Duodenal mucosa (tissue), 2 donors: Measurements from ENCODE around the gene TXNDC11.

Experiments used
- H3K27ac ChIP-seq: one replicate; pipeline ENCODE4 v1.7.0; 2013; ENCODE audit warnings: low read depth, low read length
- H3K27me3 ChIP-seq, 2 donors: one replicate each; pipeline ENCODE4 v1.7.0; 2013; ENCODE audit warnings: low read length in 2 of 2, control low read depth in 1 of 2; ENCODE audit not compliant: insufficient read depth in 2 of 2, control insufficient read depth in 1 of 2
- H3K36me3 ChIP-seq, 2 donors: one replicate each; pipeline ENCODE4 v1.7.0; 2013; ENCODE audit warnings: low read length in 2 of 2, control low read depth in 1 of 2; ENCODE audit not compliant: insufficient read depth in 2 of 2, control insufficient read depth in 1 of 2
- H3K4me1 ChIP-seq, 2 donors: one replicate each; pipeline ENCODE4 v1.7.0; 2013; ENCODE audit warnings: low read length in 2 of 2, control low read depth in 1 of 2; ENCODE audit not compliant: insufficient read depth in 2 of 2, control insufficient read depth in 1 of 2
- H3K4me3 ChIP-seq, 2 donors: one replicate each; pipeline ENCODE4 v1.7.0; 2013; ENCODE audit warnings: low read length in 2 of 2, low read depth in 1 of 2
- H3K9ac ChIP-seq, 2 donors: one replicate each; pipeline ENCODE4 v1.7.0; 2013; ENCODE audit warnings: low read length in 2 of 2, low read depth in 1 of 2
- H3K9me3 ChIP-seq, 2 donors: one replicate each; pipeline ENCODE4 v1.7.0; 2013; ENCODE audit warnings: low read length in 2 of 2, control low read depth in 1 of 2; ENCODE audit not compliant: control insufficient read depth in 1 of 2

Gene TXNDC11

GRCh38 chr16:11692171-11692570 lies 50.5 kb downstream of the TXNDC11 start:
- no peak overlapping the region for H3K4me3 ChIP-seq
- no peaks in the 10 kb centered on the region for H3K27me3 ChIP-seq
- no peak overlapping the region for H3K9ac ChIP-seq
- H3K9me3 ChIP-seq, result no peaks in the 10 kb centered on the region
- H3K4me1 ChIP-seq, result peaks cover 7 to 19% of the 10 kb centered on the region in 2 donors
- no peak overlapping the region for H3K27ac ChIP-seq
- peaks cover 49 to 91% of the 10 kb centered on the region in 2 donors for H3K36me3 ChIP-seq

DNA sequence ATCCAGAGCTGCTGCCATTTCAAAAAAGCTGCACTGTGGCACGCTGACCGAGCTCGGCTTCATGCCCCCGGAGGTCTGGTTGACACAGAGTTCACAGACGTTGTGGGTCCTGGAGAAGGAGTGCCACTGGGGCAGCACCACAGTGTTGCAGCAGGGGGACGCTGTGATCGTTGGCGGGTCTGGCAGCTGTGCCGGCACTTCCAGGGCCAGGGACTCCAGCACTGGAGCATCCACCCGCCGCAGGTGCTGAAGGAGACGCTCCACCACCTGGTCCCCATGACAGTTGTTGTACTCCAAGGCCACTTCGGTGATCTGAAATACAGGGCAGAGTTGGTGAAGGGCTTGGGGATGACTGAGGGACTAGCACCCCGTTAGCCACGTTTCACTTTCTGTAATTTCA lies 50.9 kb downstream of the TXNDC11 start:
- Histone ChIP-seq H3K36me3 (peaks cover 46 to 91% of the 10 kb centered on the region in 2 donors), H3K27ac (no peak overlapping the region), H3K9ac (no peak overlapping the region), H3K9me3 (no peaks in the 10 kb centered on the region), H3K4me1 (peaks cover 7 to 19% of the 10 kb centered on the region in 2 donors), H3K27me3 (no peaks in the 10 kb centered on the region), H3K4me3 (no peak overlapping the region)

GRCh38 chr16:11691235-11691634 lies 51.4 kb downstream of the TXNDC11 start:
- H3K9ac ChIP-seq, result no peak overlapping the region
- no peaks in the 10 kb centered on the region for H3K9me3 ChIP-seq
- H3K36me3 ChIP-seq, result peaks cover 40 to 91% of the 10 kb centered on the region in 2 donors
- H3K27ac ChIP-seq, result no peak overlapping the region
- no peak overlapping the region for H3K4me3 ChIP-seq
- peaks cover 7 to 19% of the 10 kb centered on the region in 2 donors for H3K4me1 ChIP-seq
- no peaks in the 10 kb centered on the region for H3K27me3 ChIP-seq

DNA sequence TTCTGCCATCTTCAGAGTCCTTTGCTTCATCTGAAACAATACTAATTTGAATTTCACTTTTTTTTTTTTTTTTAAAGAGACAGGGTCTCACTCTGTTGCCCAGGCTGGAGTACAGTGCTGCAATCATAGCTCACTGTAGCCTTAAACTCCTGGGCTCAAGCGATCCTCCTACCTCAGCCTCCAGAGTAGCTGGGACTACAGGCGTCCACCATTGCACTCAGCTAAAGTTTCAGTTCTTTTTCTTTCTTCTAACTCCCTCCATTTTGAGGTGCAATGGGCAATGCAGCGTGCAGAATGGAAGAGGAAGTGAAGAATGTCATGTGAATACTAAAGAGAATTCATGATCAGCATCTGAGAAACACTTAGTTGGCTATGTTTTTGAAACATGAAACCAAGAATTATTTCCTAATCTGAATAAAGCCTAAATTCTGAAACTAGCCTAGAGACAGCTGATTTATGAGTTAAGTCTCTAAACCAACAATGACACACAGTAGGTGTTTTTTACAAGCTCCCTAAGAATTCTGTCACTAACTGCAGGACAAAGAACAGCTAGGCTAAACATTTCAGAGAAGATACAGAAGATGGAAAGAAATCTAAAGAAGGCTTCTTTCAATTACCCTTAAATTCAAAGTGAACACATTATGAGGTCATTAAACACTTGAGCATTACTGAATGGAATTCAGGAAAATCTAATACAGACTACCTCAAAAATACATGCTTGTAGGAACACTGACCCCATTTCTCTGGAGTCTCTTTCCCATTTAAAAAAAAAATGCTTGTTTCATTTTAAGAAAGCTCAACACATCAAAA lies 53.4 kb downstream of the TXNDC11 start:
- Histone ChIP-seq H3K27ac (no peak overlapping the region), H3K9me3 (no peaks in the 10 kb centered on the region), H3K36me3 (peaks cover 34 to 89% of the 10 kb centered on the region in 2 donors), H3K9ac (no peak overlapping the region), H3K27me3 (no peaks in the 10 kb centered on the region), H3K4me3 (no peak overlapping the region), H3K4me1 (peaks cover 8 to 15% of the 10 kb centered on the region in 2 donors)

DNA sequence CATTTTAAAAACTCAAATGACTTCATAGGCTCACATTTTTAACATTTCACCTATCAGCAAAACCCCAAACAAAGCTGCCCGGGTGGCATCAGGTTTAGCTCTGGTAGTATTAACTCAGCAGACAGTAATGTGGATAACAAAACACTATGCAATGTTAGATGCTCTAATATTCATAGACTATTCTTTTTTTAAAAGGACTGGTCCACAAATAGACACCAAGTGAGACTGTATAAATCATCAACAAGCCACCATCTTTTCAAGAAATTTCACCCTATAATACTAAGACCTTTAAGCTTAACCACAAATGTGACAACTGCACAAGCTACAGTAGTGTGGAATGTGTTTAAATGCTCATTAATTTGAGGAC lies 54.2 kb downstream of the TXNDC11 start:
- Histone ChIP-seq H3K27ac (no peak overlapping the region), H3K27me3 (no peaks in the 10 kb centered on the region)

GRCh38 chr16:11687601-11688519 lies 54.8 kb downstream of the TXNDC11 start:
- Histone ChIP-seq H3K36me3 (peaks cover 45 to 95% of the 10 kb centered on the region in 2 donors), H3K4me3 (no peak overlapping the region), H3K9me3 (no peaks in the 10 kb centered on the region), H3K27ac (no peak overlapping the region), H3K9ac (no peak overlapping the region), H3K27me3 (no peaks in the 10 kb centered on the region), H3K4me1 (peaks cover 16 to 22% of the 10 kb centered on the region in 2 donors)

More for the DNA sequence above, 54.2 kb downstream of the TXNDC11 start:
- Histone ChIP-seq H3K36me3 (peaks cover 39 to 94% of the 10 kb centered on the region in 2 donors), H3K9ac (no peak overlapping the region), H3K9me3 (no peaks in the 10 kb centered on the region), H3K4me1 (peaks cover 10 to 15% of the 10 kb centered on the region in 2 donors), H3K4me3 (no peak overlapping the region)

GRCh38 chr16:11686713-11687380 lies 55.8 kb downstream of the TXNDC11 start:
- H3K9ac ChIP-seq, result no peak overlapping the region
- H3K27ac ChIP-seq, result no peak overlapping the region
- no peaks in the 10 kb centered on the region for H3K27me3 ChIP-seq
- peaks cover 47 to 85% of the 10 kb centered on the region in 2 donors for H3K36me3 ChIP-seq
- H3K9me3 ChIP-seq, result no peaks in the 10 kb centered on the region
- H3K4me3 ChIP-seq, result no peak overlapping the region
- H3K4me1 ChIP-seq, result peaks cover 25 to 32% of the 10 kb centered on the region in 2 donors

- Histone ChIP-seq H3K4me3 (no peak overlapping the region), H3K9me3 (no peaks in the 10 kb centered on the region), H3K36me3 (peaks cover 46 to 84% of the 10 kb centered on the region in 2 donors), H3K4me1 (peaks cover 34 to 40% of the 10 kb centered on the region in 2 donors), H3K27me3 (no peaks in the 10 kb centered on the region), H3K9ac (no peak overlapping the region), H3K27ac (no peak overlapping the region)
These were observed 56.6 kb downstream of the TXNDC11 start for GRCh38 chr16:11685844-11686618.

DNA sequence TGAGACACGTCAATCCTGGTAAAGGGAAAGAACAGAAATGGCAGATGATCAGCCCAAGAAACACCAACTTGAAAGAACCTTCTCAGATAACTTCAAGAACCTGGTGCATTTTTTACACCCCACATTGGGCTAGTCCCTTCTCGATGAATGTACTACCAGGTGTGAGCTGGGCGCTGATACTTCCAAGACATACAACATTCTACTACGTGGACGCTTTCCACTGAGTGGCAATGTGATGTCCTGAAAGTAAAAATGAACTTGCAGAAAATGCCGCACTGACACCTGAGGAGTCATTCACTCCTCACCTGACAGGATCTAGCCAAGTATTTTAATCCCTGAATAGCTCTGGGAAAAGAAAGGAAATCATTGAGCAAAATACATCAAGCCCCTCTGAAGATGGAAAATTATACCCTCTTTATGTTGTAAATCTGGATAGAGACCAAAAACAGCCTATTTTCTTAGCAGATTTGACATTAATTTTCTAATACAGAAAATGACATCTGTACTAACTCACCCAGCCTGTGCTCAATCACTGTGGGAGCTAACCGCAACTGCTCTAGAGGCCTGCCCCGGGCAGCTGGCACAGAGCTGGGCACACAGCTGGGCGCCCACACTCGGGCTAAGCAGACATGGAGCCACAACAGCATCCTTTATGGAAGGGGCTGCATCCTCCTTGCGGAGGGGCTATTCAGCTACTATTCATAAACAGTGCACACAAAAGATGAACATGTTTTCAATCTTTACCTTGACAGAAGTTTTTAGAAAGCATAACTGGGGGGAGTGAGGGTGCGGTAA lies 58.2 kb downstream of the TXNDC11 start:
- Histone ChIP-seq H3K36me3 (peaks cover 43 to 82% of the 10 kb centered on the region in 2 donors), H3K4me3 (no peak overlapping the region), H3K9ac (no peak overlapping the region), H3K27me3 (no peaks in the 10 kb centered on the region), H3K9me3 (no peaks in the 10 kb centered on the region), H3K27ac (no peak overlapping the region), H3K4me1 (peaks cover 33 to 47% of the 10 kb centered on the region in 2 donors)
